Brain microvascular endothelial cell (primary cell): ENCODE measurements around the gene NSD1.

Experiments used
- DNase-seq: peaks from one replicate; pipeline ENCODE4 v3.0.0-alpha.2; 2020
- H3K27ac ChIP-seq: fragments of 250-450 bp; sonication (Bioruptor Pico); 2 replicates; pipeline ENCODE4 v1.5.1; 2020; ENCODE audit warnings: mild to moderate bottlenecking, moderate library complexity
- H3K27me3 ChIP-seq: fragments of 250-450 bp; sonication (Bioruptor Pico); replicated peaks from 2 replicates; pipeline ENCODE4 v1.5.1; 2020; ENCODE audit warnings: mild to moderate bottlenecking
- H3K36me3 ChIP-seq: fragments of 250-450 bp; sonication (Bioruptor Pico); replicated peaks from 2 replicates; pipeline ENCODE4 v1.5.1; 2020; ENCODE audit warnings: mild to moderate bottlenecking
- H3K4me3 ChIP-seq: 2 replicates; pipeline ENCODE4 v1.5.1; 2011; ENCODE audit warnings: low read depth, mild to moderate bottlenecking, control low read depth, low read length, moderate library complexity
- CTCF ChIP-seq: IDR thresholded peaks from 2 replicates; pipeline ENCODE4 v1.5.1; 2011; ENCODE audit warnings: low read depth, mild to moderate bottlenecking, moderate library complexity, low read length, control low read depth, inconsistent platforms; ENCODE audit errors: missing control alignments
- in situ Hi-C: cut with HindIII; loops from 2 replicates; pipeline ENCODE4 v1.10.0; 2017; ENCODE audit warnings: low sequenced_read_pairs, low pct_ligation_motif_present

The NSD1 gene

GRCh38 chr5:177096162-177097015, 37.2 kb upstream of the NSD1 start:
- H3K27me3 ChIP-seq: no peaks in the 10 kb centered on the region
- in situ Hi-C loops: no loop called here
- DNase-seq: no peak
- no peak overlapping the region for H3K27ac ChIP-seq
- no peaks in the 10 kb centered on the region for H3K36me3 ChIP-seq
- no peak overlapping the region for H3K4me3 ChIP-seq
- no peak for TF ChIP-seq CTCF

- no peaks in the 10 kb centered on the region for H3K36me3 ChIP-seq
- H3K4me3 ChIP-seq: no peak overlapping the region
- DNase-seq: no peak
- TF ChIP-seq CTCF: no peak
- in situ Hi-C loops: no loop called here
- no peaks in the 10 kb centered on the region for H3K27me3 ChIP-seq
- no peak overlapping the region for H3K27ac ChIP-seq
Observed at GRCh38 chr5:177097016-177097985, 36.3 kb upstream of the NSD1 start.

GRCh38 chr5:177098120-177098469, 35.5 kb upstream of the NSD1 start:
- DNase-seq: no peak
- Histone ChIP-seq H3K27me3 (no peaks in the 10 kb centered on the region), H3K4me3 (no peak overlapping the region), H3K27ac (no peak overlapping the region), H3K36me3 (no peaks in the 10 kb centered on the region)
- TF ChIP-seq CTCF: no peak
- in situ Hi-C loops: no loop called here

GRCh38 chr5:177098470-177099141, 35.0 kb upstream of the NSD1 start:
- no peak for TF ChIP-seq CTCF

GRCh38 chr5:177099422-177100093, 34.0 kb upstream of the NSD1 start:
- TF ChIP-seq CTCF: no peak
- in situ Hi-C loops: no loop called here
- Histone ChIP-seq H3K27ac (no peak overlapping the region), H3K36me3 (no peaks in the 10 kb centered on the region), H3K4me3 (no peak overlapping the region), H3K27me3 (no peaks in the 10 kb centered on the region)
- no peak for DNase-seq

More at GRCh38 chr5:177098470-177099141, 35.0 kb upstream of the NSD1 start:
- Histone ChIP-seq H3K27ac (no peak overlapping the region), H3K36me3 (no peaks in the 10 kb centered on the region), H3K27me3 (no peaks in the 10 kb centered on the region), H3K4me3 (no peak overlapping the region)
- DNase-seq: no peak
- in situ Hi-C loops: no loop called here
